Erythroblast (primary cell): ENCODE measurements around the gene LRRC74B.
A peak's percentile ranks its signal among the peaks of the same experiment; 100 is the strongest.
"Not testable (repeated sequence)": the region's sequence is repeated elsewhere in the genome, so short reads cannot be mapped to it uniquely, and the experiment has no call there.

Experiments
- DNase-seq, 2 experiments: peaks; one replicate each; lab custom pipeline; 2025; lab: John Stamatoyannopoulos, UW
- GATA1 ChIP-seq: IDR thresholded peaks from 2 replicates; pipeline ENCODE4 v1.6.1; 2011; ENCODE audit warnings: low read depth, mild to moderate bottlenecking, control low read depth, low read length, moderate library complexity
- POLR2A ChIP-seq: IDR thresholded peaks from 2 replicates; pipeline ENCODE4 v1.6.1; 2011; ENCODE audit warnings: mild to moderate bottlenecking, low read length

LRRC74B gene

DNA sequence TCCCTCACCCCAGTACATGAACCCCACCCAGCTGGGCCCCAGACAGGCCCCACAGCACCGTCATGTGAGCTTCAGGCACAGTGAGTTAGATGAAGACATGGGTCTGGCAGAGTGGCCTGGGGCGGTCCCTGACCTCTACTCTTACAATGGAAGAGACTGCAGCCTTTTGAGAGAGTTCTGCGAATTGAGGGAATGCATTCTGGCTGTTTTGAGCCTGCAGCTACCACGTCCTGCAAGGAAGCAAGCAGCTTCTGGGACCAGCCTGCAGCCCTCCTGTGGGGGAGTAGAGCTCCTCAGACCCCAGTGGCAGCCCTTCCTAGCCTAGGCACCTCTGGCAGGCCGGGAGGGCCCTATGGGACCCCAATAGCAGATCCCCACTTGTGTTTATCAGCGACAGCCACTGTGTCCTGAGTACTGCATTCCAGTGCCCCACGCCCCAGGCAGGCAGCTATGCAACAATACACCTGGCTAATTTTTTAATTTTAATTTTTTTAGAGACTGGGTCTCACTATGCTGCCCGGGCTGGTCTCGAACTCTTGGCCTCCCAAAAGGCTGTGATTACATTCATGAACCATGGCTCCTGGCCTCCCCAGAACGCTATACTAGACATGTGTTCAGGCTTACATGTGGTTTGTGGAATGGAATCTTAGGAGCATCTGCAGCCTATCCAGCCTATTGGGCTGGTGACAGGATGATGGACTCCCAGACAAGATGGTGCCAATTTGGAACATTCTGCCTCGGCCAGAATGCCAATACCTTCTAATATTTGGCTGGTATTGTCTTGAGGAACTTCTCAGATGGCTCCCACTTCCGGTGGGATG lies 12.7 kb upstream of the LRRC74B start:
- DNase-seq, result peak; percentile 41 to 52
- TF ChIP-seq POLR2A, result no peak
- TF ChIP-seq GATA1, result no peak

DNA sequence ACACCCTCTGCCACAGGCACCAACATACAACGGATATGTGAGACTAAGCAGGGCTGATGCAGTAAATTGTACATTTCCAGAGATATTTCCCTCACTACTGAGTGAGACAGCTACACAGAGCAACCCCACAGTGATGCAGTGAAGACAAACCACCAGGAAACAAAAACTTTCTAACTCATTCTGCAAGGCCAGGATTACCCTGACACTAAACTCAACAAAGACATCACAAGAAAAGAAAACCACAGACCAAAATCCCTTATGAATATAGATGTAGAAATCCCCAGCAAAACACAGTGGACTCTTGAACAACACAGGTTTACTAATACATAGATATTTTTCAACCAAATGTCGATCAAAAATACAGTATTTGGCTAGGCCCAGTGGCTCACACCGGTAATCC lies 11.9 kb upstream of the LRRC74B start:
- TF ChIP-seq POLR2A, result no peak
- TF ChIP-seq GATA1, result no peak
- DNase-seq, result no peak

- DNase-seq, result no peak
- TF ChIP-seq POLR2A, result no peak
- TF ChIP-seq GATA1, result no peak
Measured at GRCh38 chr22:21034989-21035388, 10.8 kb upstream of the LRRC74B start.

DNA sequence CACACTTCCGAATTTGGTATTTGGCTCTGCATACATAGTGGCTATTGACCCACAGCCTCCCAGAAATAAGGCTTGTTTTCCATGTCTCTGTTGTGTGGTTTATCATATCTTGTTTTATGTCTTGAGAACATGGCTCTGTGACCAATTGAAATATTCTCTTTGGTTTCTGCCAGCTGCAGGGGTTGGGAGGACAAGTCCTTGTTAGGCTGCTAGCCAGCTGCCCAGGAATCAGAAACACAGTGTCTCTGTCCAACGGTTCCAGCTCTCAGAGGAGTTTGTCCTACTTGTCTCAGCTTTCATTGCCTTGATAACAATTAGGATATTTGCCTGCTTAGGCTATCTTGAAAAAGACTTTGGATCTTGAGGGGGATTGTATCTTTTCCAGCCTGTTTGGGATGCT lies 7.3 kb upstream of the LRRC74B start:
- no peak for TF ChIP-seq POLR2A
- TF ChIP-seq GATA1, result no peak
- no peak for DNase-seq

- DNase-seq, result not testable (repeated sequence)
Measured at GRCh38 chr22:21039158-21039557, 6.6 kb upstream of the LRRC74B start.

DNA sequence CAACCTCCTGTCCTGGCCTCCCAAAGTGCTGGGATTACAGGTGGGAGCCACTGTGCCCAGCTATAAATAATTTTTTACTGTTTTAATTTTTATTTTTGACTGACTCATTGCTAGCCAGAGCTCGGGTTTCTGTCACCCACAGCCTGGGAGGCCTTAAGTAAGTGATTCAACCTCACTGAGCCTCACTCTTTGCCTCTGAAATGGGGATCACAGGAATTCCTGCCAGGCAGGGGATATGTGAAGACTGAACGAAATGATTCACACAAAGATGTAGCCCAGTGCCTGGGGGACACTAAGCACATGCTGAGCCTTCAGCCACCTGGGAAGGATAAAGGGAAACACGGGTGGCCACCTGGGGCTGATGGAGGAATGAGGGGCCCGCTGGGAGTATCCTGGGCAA lies 3.8 kb upstream of the LRRC74B start:
- DNase-seq, result no peak
- TF ChIP-seq GATA1 (no peak), POLR2A (no peak)

DNA sequence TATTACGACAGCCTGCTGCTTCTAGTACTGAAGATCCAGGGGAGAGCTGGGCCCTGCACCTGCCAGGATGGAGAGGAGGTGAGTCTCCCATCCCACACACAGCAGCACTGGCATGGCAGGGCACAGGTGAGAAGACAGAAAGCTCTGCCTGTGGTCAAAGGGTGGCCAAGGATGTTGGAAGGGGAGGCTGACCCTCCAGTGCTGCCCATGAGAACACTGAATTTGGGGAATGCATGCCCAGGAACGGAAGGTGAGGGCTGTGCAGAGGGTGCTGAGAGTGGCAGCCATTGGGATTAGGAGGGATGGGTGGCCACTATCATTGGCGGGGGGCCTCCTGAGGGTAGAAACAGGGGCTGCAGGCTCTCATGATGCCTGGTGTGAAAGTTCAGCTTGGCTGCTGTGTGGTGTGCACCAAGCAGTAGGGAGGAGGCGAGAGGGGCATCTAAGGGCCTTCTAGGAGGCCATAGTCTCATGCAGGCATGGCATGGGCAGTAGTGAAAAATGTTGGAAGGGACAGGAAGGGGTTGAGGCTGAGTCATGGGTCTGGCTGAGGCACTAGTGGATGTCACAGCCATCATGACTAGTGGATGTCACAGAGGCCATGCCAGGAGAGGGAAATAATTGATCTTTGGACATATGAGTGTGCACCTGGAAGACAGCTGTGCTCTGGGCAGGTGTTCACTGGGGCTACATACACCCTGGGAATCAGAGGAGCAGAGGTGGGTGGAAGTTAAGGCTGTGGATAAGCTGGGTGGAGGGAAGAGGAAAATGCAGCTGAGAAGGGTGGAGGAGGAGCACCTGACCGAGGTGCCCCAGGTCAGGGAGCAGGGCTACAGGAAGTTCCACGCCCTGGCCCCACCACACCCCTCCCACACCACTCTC lies 2.5 kb upstream of the LRRC74B start:
- DNase-seq, result no peak
- no peak for TF ChIP-seq GATA1
- no peak for TF ChIP-seq POLR2A

- DNase-seq, result no peak
- TF ChIP-seq GATA1, result no peak
- TF ChIP-seq POLR2A, result no peak
Measured at GRCh38 chr22:21043860-21044535, 1.7 kb upstream of the LRRC74B start.

DNA sequence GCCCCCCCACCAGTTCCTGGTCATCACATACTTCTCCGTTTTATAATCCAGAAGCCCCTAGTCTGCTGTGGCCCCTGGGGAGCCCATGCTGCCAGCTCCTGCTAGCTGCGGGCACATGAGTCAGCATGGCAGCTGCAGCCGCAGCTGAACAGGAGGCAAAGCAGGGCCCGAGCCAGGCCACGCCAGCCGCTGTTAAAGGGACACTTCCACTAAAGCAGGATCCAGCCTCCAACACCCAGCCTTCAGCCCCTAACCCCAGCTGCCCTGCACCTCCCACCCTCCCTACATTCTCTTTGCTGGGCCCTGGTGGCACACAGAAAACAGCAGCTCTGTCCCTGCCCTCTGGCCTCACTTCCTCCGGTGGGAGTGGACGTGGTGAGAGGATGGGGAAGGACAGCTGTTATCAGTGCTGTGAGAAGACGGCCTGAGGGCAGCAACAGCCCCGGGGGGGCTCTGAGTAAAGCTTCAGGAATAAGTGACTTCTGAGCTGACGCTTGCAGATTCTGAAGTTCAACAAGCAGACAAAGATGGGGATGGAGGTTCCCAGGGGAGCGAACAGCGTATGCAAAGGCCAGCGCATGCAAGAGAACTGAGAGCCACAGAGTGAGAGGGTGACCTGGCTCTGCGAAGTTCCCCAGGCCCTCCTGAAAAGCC lies 688 bp upstream of the LRRC74B start:
- no peak for DNase-seq
- no peak for TF ChIP-seq POLR2A
- no peak for TF ChIP-seq GATA1

DNA sequence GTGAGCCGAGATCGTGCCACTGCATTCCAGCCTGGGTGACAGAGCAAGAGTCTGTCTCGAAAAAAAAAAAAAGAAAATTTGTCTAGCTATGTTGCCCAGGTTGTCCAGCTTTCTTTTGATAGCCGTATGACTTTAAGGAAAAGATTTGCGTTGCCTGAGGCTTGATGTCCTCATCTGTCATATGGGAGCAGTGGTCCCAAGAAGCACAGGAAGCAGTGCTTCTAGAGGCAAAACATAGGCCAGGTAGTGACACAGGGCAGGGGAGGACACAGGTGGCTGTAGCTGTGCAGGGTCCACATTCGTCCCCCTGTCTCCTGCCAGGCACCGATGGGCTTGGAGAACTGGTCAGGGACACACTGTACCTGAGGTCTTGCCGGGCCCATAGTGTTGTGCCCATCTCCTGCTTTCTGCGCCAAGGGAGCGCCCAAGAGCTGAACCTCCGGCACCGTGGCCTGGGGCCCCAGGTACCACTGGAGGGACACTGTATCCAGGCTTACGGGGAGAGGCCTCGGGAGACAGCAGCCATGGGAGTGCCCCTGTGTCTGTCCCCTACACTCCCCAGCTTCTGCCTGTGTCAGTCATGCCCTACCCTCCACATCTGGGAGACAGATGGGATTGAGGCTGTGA lies 1.4 kb downstream of the LRRC74B start:
- TF ChIP-seq GATA1 (no peak), POLR2A (no peak)
- DNase-seq, result no peak

DNA sequence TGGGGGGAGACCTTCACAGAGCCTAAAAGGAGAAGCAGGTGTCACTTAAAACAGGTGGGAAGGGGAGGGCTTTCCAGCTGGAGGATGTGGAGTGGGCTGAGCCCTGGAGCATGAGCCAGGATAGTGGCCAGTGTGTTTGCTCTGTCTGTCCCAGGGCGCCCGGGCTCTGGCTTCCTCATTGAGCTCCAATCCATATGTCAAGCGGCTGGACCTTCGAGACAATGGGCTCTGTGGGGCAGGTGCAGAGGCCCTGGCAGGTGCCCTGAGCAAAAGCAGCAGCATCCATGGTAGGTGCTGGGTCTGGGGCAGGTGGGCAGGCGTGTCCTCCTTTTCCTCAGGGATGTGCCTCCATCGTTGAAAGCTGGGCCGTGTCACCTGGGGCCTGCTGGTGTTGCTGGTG lies 2.0 kb downstream of the LRRC74B start:
- TF ChIP-seq POLR2A (no peak), GATA1 (no peak)
- DNase-seq, result no peak

GRCh38 chr22:21048448-21048847 lies 2.7 kb downstream of the LRRC74B start:
- not testable (repeated sequence) for DNase-seq

GRCh38 chr22:21048965-21049364 lies 3.2 kb downstream of the LRRC74B start:
- DNase-seq, result not testable (repeated sequence)
